H9 (cell line): Measurements from ENCODE around the gene TCEA3. TPM values are rescaled to one million over a fixed set of nuclear protein-coding genes. Genes with fewer than 3 reads are reported as not detected.

Source experiments
- DNase-seq: peaks from one replicate; pipeline ENCODE4 v3.0.0-alpha.2; 2017
- H2AFZ ChIP-seq: one replicate; pipeline ENCODE4 v1.6.1; 2013; ENCODE audit warnings: mild to moderate bottlenecking, low read length, control low read depth, moderate library complexity
- H2AK5ac ChIP-seq: 2 replicates; pipeline ENCODE4 v1.6.1; 2013; ENCODE audit warnings: low read length, control low read depth, mixed read lengths; ENCODE audit not compliant: insufficient read length
- H2BK120ac ChIP-seq: one replicate; pipeline ENCODE4 v1.6.1; 2013; ENCODE audit warnings: low read depth, mild to moderate bottlenecking, low read length, control low read depth, inconsistent platforms; ENCODE audit not compliant: poor library complexity, severe bottlenecking
- H2BK12ac ChIP-seq: 2 replicates; pipeline ENCODE4 v1.6.1; 2013; ENCODE audit warnings: low read length, control low read depth, mixed read lengths, low read depth; ENCODE audit not compliant: insufficient read length
- H2BK15ac ChIP-seq: 2 replicates; pipeline ENCODE4 v1.6.1; 2013; ENCODE audit warnings: low read depth, low read length, control low read depth
- H2BK20ac ChIP-seq: one replicate; pipeline ENCODE4 v1.6.1; 2013; ENCODE audit warnings: low read depth, mild to moderate bottlenecking, low read length, control low read depth, inconsistent platforms; ENCODE audit not compliant: poor library complexity, severe bottlenecking
- H2BK5ac ChIP-seq: 2 replicates; pipeline ENCODE4 v1.6.1; 2013; ENCODE audit warnings: low read length, control low read depth, mixed read lengths; ENCODE audit not compliant: insufficient read length
- H3K14ac ChIP-seq: 2 replicates; pipeline ENCODE4 v1.6.1; 2013; ENCODE audit warnings: low read length, control low read depth; ENCODE audit not compliant: insufficient read depth
- H3K18ac ChIP-seq: 2 replicates; pipeline ENCODE4 v1.6.1; 2013; ENCODE audit warnings: low read depth, mild to moderate bottlenecking, mixed read lengths, low read length, control low read depth; ENCODE audit not compliant: insufficient read length
- H3K23ac ChIP-seq: 2 replicates; pipeline ENCODE4 v1.6.1; 2013; ENCODE audit warnings: low read length, control low read depth, mixed read lengths, low read depth; ENCODE audit not compliant: insufficient read length
- H3K23me2 ChIP-seq: 2 replicates; pipeline ENCODE4 v1.6.1; 2013; ENCODE audit warnings: low read depth, mild to moderate bottlenecking, mixed read lengths, low read length, control low read depth; ENCODE audit not compliant: insufficient read length, poor library complexity, severe bottlenecking
- H3K27ac ChIP-seq: 2 replicates; pipeline ENCODE4 v1.5.1; 2013; ENCODE audit warnings: low read length, control low read depth, mixed read lengths, low read depth; ENCODE audit not compliant: insufficient read length
- H3K27me3 ChIP-seq: 2 replicates; pipeline ENCODE4 v1.6.1; 2013; ENCODE audit warnings: low read length, control low read depth, inconsistent platforms; ENCODE audit not compliant: insufficient read depth
- H3K4ac ChIP-seq: 2 replicates; pipeline ENCODE4 v1.6.1; 2013; ENCODE audit warnings: low read depth, mild to moderate bottlenecking, control low read depth, inconsistent platforms, low read length, moderate library complexity
- H3K4me1 ChIP-seq: 2 replicates; pipeline ENCODE4 v1.6.1; 2013; ENCODE audit warnings: low read length, control low read depth, inconsistent platforms; ENCODE audit not compliant: insufficient read depth
- H3K4me2 ChIP-seq: 2 replicates; pipeline ENCODE4 v1.6.1; 2013; ENCODE audit warnings: low read length, control low read depth, mixed read lengths; ENCODE audit not compliant: insufficient read length, insufficient read depth
- H3K56ac ChIP-seq: 2 replicates; pipeline ENCODE4 v1.6.1; 2013; ENCODE audit warnings: low read depth, mild to moderate bottlenecking, mixed read lengths, low read length, control low read depth; ENCODE audit not compliant: insufficient read length
- H3K79me1 ChIP-seq: 2 replicates; pipeline ENCODE4 v1.6.1; 2013; ENCODE audit warnings: low read depth, mild to moderate bottlenecking, moderate library complexity, low read length, control low read depth, inconsistent platforms; ENCODE audit not compliant: insufficient read depth, poor library complexity, severe bottlenecking
- H3K79me2 ChIP-seq: 2 replicates; pipeline ENCODE4 v1.6.1; 2013; ENCODE audit warnings: low read length, control low read depth, inconsistent platforms; ENCODE audit not compliant: insufficient read depth
- H3K9ac ChIP-seq: 2 replicates; pipeline ENCODE4 v1.6.1; 2013; ENCODE audit warnings: low read length, control low read depth, mixed read lengths; ENCODE audit not compliant: insufficient read length; ENCODE audit errors: extremely low read depth
- H3K9me3 ChIP-seq: one replicate; pipeline ENCODE4 v1.6.1; 2013; ENCODE audit warnings: low read depth, low read length, inconsistent platforms; ENCODE audit not compliant: control insufficient read depth
- H3T11ph ChIP-seq: one replicate; pipeline ENCODE4 v1.6.1; 2013; ENCODE audit warnings: mild to moderate bottlenecking, low read length, control low read depth, inconsistent platforms
- H4K20me1 ChIP-seq: one replicate; pipeline ENCODE4 v1.6.1; 2013; ENCODE audit not compliant: control insufficient read depth, insufficient read length, insufficient read depth
- H4K5ac ChIP-seq: 2 replicates; pipeline ENCODE4 v1.6.1; 2013; ENCODE audit warnings: low read depth, mild to moderate bottlenecking, mixed read lengths, low read length, control low read depth; ENCODE audit not compliant: insufficient read length
- H4K8ac ChIP-seq: replicated peaks from 2 replicates; pipeline ENCODE4 v1.6.1; 2013; ENCODE audit warnings: low read length, control low read depth, mixed read lengths, low read depth; ENCODE audit not compliant: insufficient read length
- H4K91ac ChIP-seq: 2 replicates; pipeline ENCODE4 v1.6.1; 2013; ENCODE audit warnings: low read depth, mild to moderate bottlenecking, moderate library complexity, mixed read lengths, low read length, control low read depth; ENCODE audit not compliant: insufficient read length
- H3K27ac Mint-ChIP-seq, 3 experiments: 2 replicates in 2 of 3; 3 replicates in 1 of 3; pipeline ENCODE4 v1.8.0; 2020 to 2021; ENCODE audit warnings: mixed read lengths in 3 of 3, mild to moderate bottlenecking in 1 of 3, moderate library complexity in 1 of 3
- H3K27me3 Mint-ChIP-seq: 2 replicates; pipeline ENCODE4 v1.8.0; 2021; ENCODE audit warnings: low read depth, mild to moderate bottlenecking, moderate library complexity, mixed read lengths
- H3K36me3 Mint-ChIP-seq, 3 experiments: 2 replicates in 2 of 3; 3 replicates in 1 of 3; pipeline ENCODE4 v1.8.0; 2020 to 2021; ENCODE audit warnings: low read depth in 3 of 3, mixed read lengths in 3 of 3; ENCODE audit not compliant: insufficient read depth in 1 of 3
- H3K4me1 Mint-ChIP-seq, 2 experiments: 2 replicates each; pipeline ENCODE4 v1.8.0; 2020; ENCODE audit warnings: mixed read lengths in 2 of 2
- H3K4me3 Mint-ChIP-seq, 2 experiments: 2 replicates in 1 of 2; 3 replicates in 1 of 2; pipeline ENCODE4 v1.8.0; 2020 to 2021; ENCODE audit warnings: mild to moderate bottlenecking in 2 of 2, mixed read lengths in 2 of 2, moderate library complexity in 1 of 2
- H3K9me3 Mint-ChIP-seq, 2 experiments: 2 replicates in 1 of 2; 3 replicates in 1 of 2; pipeline ENCODE4 v1.8.0; 2020; ENCODE audit warnings: mild to moderate bottlenecking in 2 of 2, mixed read lengths in 2 of 2, moderate library complexity in 1 of 2
- WGBS: extraction: QIAGEN DNeasy Blood & Tissue Kit; methylation state at CpG from one replicate; pipeline ENCODE4 v1.1.7; 2013; ENCODE audit warnings: missing lambda C conversion rate, low lambda C conversion rate, mixed read lengths; ENCODE audit not compliant: insufficient read length; ENCODE audit errors: extremely low coverage; 5-methylcytosine and 5-hydroxymethylcytosine counted together
- total RNA-seq: library from RNA; stranded (reverse); gene quantifications from 2 replicates; pipeline ENCODE4 v1.2.1, GENCODE V29; 2021
- TF ChIP-seq, protein P1 (sequence below): fragments of 200-600 bp; sonication (generic); conservative IDR thresholded peaks from 3 replicates; pipeline ENCODE4 v1.8.0; 2021; ENCODE audit warnings: antibody characterized with exemption, mild to moderate bottlenecking

Gene TCEA3
- total RNA-seq, 1 experiment from 2014 or later = 0.37 TPM

DNA sequence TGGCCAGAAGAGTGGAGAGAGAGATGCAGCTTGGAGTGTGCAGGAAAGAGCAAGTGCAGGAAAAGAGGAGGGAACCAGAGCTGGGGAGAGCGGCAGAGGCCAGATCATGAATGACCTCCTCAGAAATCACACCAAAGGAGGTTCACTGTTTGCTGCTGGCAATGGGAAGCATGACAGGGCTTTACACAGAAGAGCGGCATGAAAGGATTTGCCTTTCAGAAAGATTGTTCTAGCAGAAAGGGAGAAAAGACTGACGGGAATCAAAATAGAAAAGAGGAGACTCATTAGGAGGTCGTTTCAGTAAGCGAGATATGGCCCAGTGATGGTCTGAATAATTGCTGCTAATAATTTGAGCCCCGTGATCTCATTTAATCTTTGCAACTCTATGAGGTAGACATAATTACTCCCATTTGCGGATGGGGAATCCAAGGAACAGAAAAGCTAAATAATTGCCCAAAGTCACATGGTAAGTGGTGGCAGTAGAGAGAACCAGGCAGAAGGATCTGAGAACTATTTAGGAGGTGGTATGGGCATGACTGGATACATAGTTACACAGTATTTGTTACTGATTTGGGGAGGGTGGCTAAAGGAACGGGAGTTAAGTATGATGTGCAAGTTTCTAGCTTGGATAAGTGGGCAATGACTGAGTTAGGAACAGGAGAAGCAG, 67.9 kb downstream of the TCEA3 start:
- H3K27me3 Mint-ChIP-seq = peaks cover 100% of the 10 kb centered on the region

More for the DNA sequence above, 67.9 kb downstream of the TCEA3 start:
- H2BK120ac ChIP-seq = no peak overlapping the region
- H3K4me1 ChIP-seq = no peaks in the 10 kb centered on the region
- H2AFZ ChIP-seq = no peak overlapping the region
- no peak overlapping the region for H2BK20ac ChIP-seq
- no peak for DNase-seq
- no peak overlapping the region for H4K8ac ChIP-seq
- H3T11ph ChIP-seq = no peak overlapping the region
- H3K4me2 ChIP-seq = no peak overlapping the region
- H3K27ac Mint-ChIP-seq = peak overlapping the region in 1 of 3 experiments; percentile 23; a peak in 1 of 7 replicates
- H3K14ac ChIP-seq = no peak overlapping the region
- peaks cover 18 to 24% (median 19%) of the 10 kb centered on the region in 3 experiments for H3K36me3 Mint-ChIP-seq
- no peaks in the 10 kb centered on the region for H3K79me2 ChIP-seq
- no peaks in the 10 kb centered on the region for H3K23me2 ChIP-seq
- H2BK5ac ChIP-seq = no peak overlapping the region
- WGBS = no CpG with 5 or more reads among the region's 8 CpGs
- H4K91ac ChIP-seq = no peak overlapping the region
- H3K9me3 Mint-ChIP-seq = peaks cover 38 to 45% of the 10 kb centered on the region in 2 experiments
- no peak overlapping the region for H3K18ac ChIP-seq
- H2BK15ac ChIP-seq = no peak overlapping the region
- H3K4ac ChIP-seq = no peak overlapping the region
- TF ChIP-seq, protein P1, sequence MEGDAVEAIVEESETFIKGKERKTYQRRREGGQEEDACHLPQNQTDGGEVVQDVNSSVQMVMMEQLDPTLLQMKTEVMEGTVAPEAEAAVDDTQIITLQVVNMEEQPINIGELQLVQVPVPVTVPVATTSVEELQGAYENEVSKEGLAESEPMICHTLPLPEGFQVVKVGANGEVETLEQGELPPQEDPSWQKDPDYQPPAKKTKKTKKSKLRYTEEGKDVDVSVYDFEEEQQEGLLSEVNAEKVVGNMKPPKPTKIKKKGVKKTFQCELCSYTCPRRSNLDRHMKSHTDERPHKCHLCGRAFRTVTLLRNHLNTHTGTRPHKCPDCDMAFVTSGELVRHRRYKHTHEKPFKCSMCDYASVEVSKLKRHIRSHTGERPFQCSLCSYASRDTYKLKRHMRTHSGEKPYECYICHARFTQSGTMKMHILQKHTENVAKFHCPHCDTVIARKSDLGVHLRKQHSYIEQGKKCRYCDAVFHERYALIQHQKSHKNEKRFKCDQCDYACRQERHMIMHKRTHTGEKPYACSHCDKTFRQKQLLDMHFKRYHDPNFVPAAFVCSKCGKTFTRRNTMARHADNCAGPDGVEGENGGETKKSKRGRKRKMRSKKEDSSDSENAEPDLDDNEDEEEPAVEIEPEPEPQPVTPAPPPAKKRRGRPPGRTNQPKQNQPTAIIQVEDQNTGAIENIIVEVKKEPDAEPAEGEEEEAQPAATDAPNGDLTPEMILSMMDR = no peak
- no peak overlapping the region for H3K9ac ChIP-seq
- no peak overlapping the region for H2AK5ac ChIP-seq
- no peaks in the 10 kb centered on the region for H3K4me1 Mint-ChIP-seq
- no peak overlapping the region for H2BK12ac ChIP-seq
- peaks cover 26% of the 10 kb centered on the region for H3K9me3 ChIP-seq
- H4K5ac ChIP-seq = no peak overlapping the region
- no peak overlapping the region; a peak in 1 of 5 replicates for H3K4me3 Mint-ChIP-seq
- H3K27me3 ChIP-seq = peaks cover 82% of the 10 kb centered on the region
- H3K79me1 ChIP-seq = no peaks in the 10 kb centered on the region
- H3K23ac ChIP-seq = no peak overlapping the region
- H3K56ac ChIP-seq = no peak overlapping the region
- H3K27ac ChIP-seq = no peak overlapping the region
- H4K20me1 ChIP-seq = no peaks in the 10 kb centered on the region
